Keratinocyte (primary cell): Measurements from ENCODE around the gene LRIG1.

Source experiments
- EZH2 ChIP-seq: IDR thresholded peaks from one replicate; pipeline ENCODE4 v1.6.1; 2012; ENCODE audit warnings: inconsistent platforms, mild to moderate bottlenecking, low read length, moderate library complexity
- TF ChIP-seq, protein P1 (sequence below), 3 experiments: IDR thresholded peaks in 1 of 3; conservative IDR thresholded peaks in 1 of 3; optimal IDR thresholded peaks in 1 of 3; 2 replicates in 2 of 3; 3 replicates in 1 of 3; pipeline versions ENCODE3 to v1.5.1; 2011; ENCODE audit warnings: low read length in 3 of 3, mild to moderate bottlenecking in 3 of 3, moderate library complexity in 2 of 3, control low read depth in 1 of 3, inconsistent platforms in 1 of 3; ENCODE audit not compliant: insufficient read depth in 2 of 3; ENCODE audit errors: extremely low read depth in 1 of 3

DNA sequence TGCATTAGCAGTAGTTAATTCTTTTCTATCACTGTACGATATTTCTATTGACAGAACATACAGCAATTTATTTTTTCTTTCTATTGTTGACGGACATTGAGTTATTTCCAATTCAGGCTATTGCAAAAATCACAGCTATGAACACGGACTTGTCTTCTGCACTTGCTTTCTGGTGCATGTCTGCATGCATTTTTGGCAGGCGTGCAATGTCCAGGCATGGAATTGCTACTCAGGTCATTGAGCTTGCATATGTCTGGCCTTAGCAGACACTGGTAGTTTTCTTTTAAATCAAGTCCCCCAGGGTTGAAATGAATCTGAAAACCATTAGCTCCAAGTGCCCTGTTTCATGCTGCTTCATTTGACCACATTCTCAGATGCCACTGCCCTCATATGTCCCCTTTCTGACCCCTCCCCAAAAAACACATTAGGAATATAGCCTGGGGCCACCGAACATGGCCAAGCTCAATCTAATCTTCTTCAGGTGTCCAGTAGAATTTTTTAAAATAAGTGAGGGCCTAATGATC lies 72.8 kb downstream of the LRIG1 start:
- TF ChIP-seq, protein P1, sequence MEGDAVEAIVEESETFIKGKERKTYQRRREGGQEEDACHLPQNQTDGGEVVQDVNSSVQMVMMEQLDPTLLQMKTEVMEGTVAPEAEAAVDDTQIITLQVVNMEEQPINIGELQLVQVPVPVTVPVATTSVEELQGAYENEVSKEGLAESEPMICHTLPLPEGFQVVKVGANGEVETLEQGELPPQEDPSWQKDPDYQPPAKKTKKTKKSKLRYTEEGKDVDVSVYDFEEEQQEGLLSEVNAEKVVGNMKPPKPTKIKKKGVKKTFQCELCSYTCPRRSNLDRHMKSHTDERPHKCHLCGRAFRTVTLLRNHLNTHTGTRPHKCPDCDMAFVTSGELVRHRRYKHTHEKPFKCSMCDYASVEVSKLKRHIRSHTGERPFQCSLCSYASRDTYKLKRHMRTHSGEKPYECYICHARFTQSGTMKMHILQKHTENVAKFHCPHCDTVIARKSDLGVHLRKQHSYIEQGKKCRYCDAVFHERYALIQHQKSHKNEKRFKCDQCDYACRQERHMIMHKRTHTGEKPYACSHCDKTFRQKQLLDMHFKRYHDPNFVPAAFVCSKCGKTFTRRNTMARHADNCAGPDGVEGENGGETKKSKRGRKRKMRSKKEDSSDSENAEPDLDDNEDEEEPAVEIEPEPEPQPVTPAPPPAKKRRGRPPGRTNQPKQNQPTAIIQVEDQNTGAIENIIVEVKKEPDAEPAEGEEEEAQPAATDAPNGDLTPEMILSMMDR (optimal IDR thresholded peaks at IDR 0.05 in 1 of 3, IDR thresholded peaks at IDR 0.05 in 1 of 3, conservative IDR thresholded peaks at IDR 0.05 in 1 of 3; ENCODE audit: extremely low read depth in 1 of 3, insufficient read depth in 2 of 3, low read length in 3 of 3) = no peak
- no peak for TF ChIP-seq EZH2
